HG02973 (cell line): Measurements from ENCODE around the gene GLRA1.
A peak's percentile ranks its signal among the peaks of the same experiment; 100 is the strongest.
"Not testable (repeated sequence)": the region's sequence is repeated elsewhere in the genome, so short reads cannot be mapped to it uniquely, and the experiment has no call there.

Experiments
- ATAC-seq: cut with Tn5 transposase; IDR thresholded peaks from one replicate; pipeline ENCODE4 v1.9.1; 2021; ENCODE audit warnings: moderate library complexity; ENCODE audit not compliant: unreplicated experiment

GLRA1 gene

GRCh38 chr5:151917904-151918303, 6.7 kb downstream of the GLRA1 start:
- ATAC-seq: no peak

- no peak for ATAC-seq
Observed at GRCh38 chr5:151913425-151913824, 11.2 kb downstream of the GLRA1 start.

GRCh38 chr5:151912360-151912759, 12.3 kb downstream of the GLRA1 start:
- ATAC-seq: no peak

GRCh38 chr5:151911011-151911410, 13.6 kb downstream of the GLRA1 start:
- no peak for ATAC-seq

- no peak for ATAC-seq
Observed at GRCh38 chr5:151909628-151910027, 15.0 kb downstream of the GLRA1 start.

GRCh38 chr5:151906246-151906645, 18.4 kb downstream of the GLRA1 start:
- ATAC-seq: no peak

GRCh38 chr5:151905557-151905961, 19.1 kb downstream of the GLRA1 start:
- no peak for ATAC-seq

- no peak for ATAC-seq
Observed at GRCh38 chr5:151904909-151905308, 19.7 kb downstream of the GLRA1 start.

GRCh38 chr5:151904127-151904526, 20.5 kb downstream of the GLRA1 start:
- ATAC-seq: no peak

- peak; percentile 95 for ATAC-seq
Observed at GRCh38 chr5:151903243-151903653, 21.4 kb downstream of the GLRA1 start.

- no peak for ATAC-seq
Observed at GRCh38 chr5:151902215-151902614, 22.4 kb downstream of the GLRA1 start.

- ATAC-seq: no peak
Observed at GRCh38 chr5:151901611-151902010, 23.0 kb downstream of the GLRA1 start.

- ATAC-seq: no peak
Observed at GRCh38 chr5:151900891-151901290, 23.8 kb downstream of the GLRA1 start.

GRCh38 chr5:151899399-151899798, 25.3 kb downstream of the GLRA1 start:
- ATAC-seq: no peak

- no peak for ATAC-seq
Observed at GRCh38 chr5:151897896-151898295, 26.8 kb downstream of the GLRA1 start.

- ATAC-seq: no peak
Observed at GRCh38 chr5:151897020-151897552, 27.6 kb downstream of the GLRA1 start.

- ATAC-seq: no peak
Observed at GRCh38 chr5:151896031-151896691, 28.5 kb downstream of the GLRA1 start.

- ATAC-seq: no peak
Observed at GRCh38 chr5:151895660-151896030, 29.0 kb downstream of the GLRA1 start.

- not testable (repeated sequence) for ATAC-seq
Observed at GRCh38 chr5:151893485-151893884, 31.2 kb downstream of the GLRA1 start.

- no peak for ATAC-seq
Observed at GRCh38 chr5:151892393-151892792, 32.3 kb downstream of the GLRA1 start.

GRCh38 chr5:151890299-151890698, 34.4 kb downstream of the GLRA1 start:
- ATAC-seq: no peak

- ATAC-seq: no peak
Observed at GRCh38 chr5:151889614-151890013, 35.0 kb downstream of the GLRA1 start.
